Activated naive CD8-positive, alpha-beta T cell treated with anti-CD3 and anti-CD28 coated beads, Interleukin-2, amount 50 U/mL, for 24 hours (primary cell): ENCODE results near the gene CXCR5.
A peak's percentile ranks its signal among the peaks of the same experiment; 100 is the strongest.

Source experiments
- ATAC-seq: fragments of 150-1000 bp; cut with Tn5 transposase; one replicate; pipeline ENCODE4 v1.10.0; 2021
- DNase-seq: peaks from one replicate; pipeline ENCODE4 v3.0.0; 2021
- H3K27ac Mint-ChIP-seq: one replicate; pipeline ENCODE4 v1.8.0; 2021; ENCODE audit warnings: mild to moderate bottlenecking, mixed read lengths
- H3K27me3 Mint-ChIP-seq: one replicate; pipeline ENCODE4 v1.8.0; 2021; ENCODE audit warnings: mixed read lengths
- H3K36me3 Mint-ChIP-seq: one replicate; pipeline ENCODE4 v1.8.0; 2021; ENCODE audit warnings: low read depth, mixed read lengths
- H3K4me1 Mint-ChIP-seq: one replicate; pipeline ENCODE4 v1.8.0; 2021; ENCODE audit warnings: mixed read lengths
- H3K4me3 Mint-ChIP-seq: one replicate; pipeline ENCODE4 v1.8.0; 2021; ENCODE audit warnings: mild to moderate bottlenecking, moderate library complexity, mixed read lengths
- H3K9me3 Mint-ChIP-seq: one replicate; pipeline ENCODE4 v1.8.0; 2021; ENCODE audit warnings: mixed read lengths

Gene CXCR5

DNA sequence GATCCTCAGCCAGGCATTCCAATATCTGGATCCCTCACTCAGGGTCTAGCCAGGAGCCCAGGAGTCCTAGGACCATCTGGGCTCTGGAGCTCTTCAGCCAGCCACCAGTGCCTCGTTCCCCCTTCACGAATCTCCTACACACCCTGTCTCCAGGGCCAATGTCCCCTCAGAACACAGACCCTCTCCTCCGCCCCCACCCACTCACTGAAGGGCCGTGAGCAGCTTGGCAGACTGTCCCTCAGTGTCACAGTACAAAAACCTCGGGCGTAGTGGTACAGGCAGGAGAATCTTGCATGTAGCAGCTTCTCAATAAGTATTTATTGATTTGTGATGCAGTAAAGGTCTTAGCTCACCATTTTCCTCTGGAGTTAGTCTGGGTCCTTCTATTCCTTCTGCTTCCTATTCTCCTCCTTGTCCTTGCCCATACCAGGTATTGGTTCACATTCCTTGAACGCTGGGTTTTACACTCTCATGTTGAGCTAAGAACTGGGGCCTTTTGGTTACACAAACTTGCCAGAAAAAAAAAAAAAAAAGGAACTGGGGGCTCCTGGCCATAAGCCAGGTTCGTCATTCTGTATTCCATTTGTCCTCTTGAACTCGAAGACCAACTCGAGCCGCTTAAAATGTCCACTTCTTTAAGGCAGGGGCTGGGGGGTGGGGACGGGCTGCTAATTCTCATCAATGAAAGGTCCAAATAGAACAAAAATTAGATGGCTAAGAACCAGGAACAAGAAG, 2.3 kb downstream of the CXCR5 start:
- H3K36me3 Mint-ChIP-seq, result peaks cover 4% of the 10 kb centered on the region
- H3K4me1 Mint-ChIP-seq, result peaks cover 69% of the 10 kb centered on the region
- peak overlapping the region; percentile 59 for H3K4me3 Mint-ChIP-seq

DNA sequence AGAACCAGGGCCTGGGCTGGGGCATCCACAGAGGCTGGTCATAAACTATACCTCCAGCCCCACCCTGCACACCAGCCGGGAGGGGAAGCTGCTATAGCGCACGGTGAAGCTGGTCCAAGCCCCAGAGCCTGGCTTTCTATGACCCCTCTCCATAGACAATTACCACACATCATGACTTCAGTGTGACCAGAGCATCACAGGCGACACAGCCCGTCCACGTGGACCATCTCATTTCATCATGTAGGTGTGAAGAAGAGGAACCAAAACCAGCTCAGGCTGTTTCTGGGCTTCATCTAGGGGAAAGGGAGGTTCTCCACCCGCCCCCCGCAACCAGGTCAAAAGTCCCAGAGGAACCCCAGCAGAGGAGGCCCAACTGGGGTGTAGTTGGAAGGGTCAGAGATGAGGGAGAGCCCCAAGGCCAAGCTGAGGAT, 3.0 kb downstream of the CXCR5 start:
- Mint-ChIP-seq H3K36me3 (peaks cover 4% of the 10 kb centered on the region), H3K27ac (peak overlapping the region; percentile 82), H3K4me1 (peaks cover 68% of the 10 kb centered on the region), H3K9me3 (no peaks in the 10 kb centered on the region), H3K4me3 (peak overlapping the region; percentile 51), H3K27me3 (no peaks in the 10 kb centered on the region)
- DNase-seq (no peak), ATAC-seq (no peak)

More for the DNA sequence above, 2.3 kb downstream of the CXCR5 start:
- Mint-ChIP-seq H3K27me3 (no peaks in the 10 kb centered on the region), H3K27ac (peak overlapping the region; percentile 69), H3K9me3 (no peaks in the 10 kb centered on the region)
- DNase-seq (no peak), ATAC-seq (no peak)

DNA sequence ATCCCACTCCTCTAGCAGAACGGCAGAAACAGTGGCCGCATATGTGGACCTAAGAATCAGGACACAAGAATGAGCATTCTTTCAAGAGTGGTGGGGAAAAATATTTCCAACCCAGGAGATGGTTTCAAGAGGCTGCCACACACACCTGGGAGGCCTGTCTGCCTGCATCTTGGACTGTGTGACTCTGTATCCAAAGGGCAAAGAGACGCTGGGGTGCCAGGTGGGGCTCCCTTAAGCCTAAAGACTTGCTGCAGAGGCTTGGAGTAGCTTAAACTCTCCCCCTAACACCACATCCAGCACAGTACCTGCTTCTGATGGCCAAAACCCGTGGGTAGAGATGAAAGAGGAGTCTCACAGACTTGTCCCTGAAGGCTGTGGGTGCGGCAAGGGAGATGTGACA, 3.5 kb downstream of the CXCR5 start:
- ATAC-seq (no peak), DNase-seq (no peak)
- no peak overlapping the region for H3K4me3 Mint-ChIP-seq
- H3K4me1 Mint-ChIP-seq, result peaks cover 69% of the 10 kb centered on the region
- H3K9me3 Mint-ChIP-seq, result no peaks in the 10 kb centered on the region
- peaks cover 4% of the 10 kb centered on the region for H3K36me3 Mint-ChIP-seq
- no peaks in the 10 kb centered on the region for H3K27me3 Mint-ChIP-seq
- H3K27ac Mint-ChIP-seq, result no peak overlapping the region

DNA sequence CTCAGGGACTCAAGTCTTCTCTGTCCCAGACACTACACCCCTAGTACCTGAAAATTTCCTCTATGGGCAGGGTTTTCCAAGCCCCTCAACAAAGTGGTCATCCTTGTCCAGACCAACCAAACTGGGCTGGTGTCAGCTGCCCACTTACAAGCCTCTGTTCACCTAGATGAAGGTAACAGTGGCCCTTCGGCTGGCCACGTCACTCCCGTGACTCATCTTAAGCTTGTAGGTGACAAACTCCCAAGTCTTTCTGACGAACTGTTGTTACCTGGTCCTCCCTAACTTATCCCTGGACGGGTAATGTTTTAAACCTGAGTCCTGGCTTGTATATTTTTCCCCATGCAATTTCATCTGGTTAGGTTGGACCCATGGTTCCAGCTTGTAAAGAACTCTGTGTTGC, 4.7 kb downstream of the CXCR5 start:
- Mint-ChIP-seq H3K4me3 (no peak overlapping the region), H3K27ac (peak overlapping the region; percentile 10)

DNA sequence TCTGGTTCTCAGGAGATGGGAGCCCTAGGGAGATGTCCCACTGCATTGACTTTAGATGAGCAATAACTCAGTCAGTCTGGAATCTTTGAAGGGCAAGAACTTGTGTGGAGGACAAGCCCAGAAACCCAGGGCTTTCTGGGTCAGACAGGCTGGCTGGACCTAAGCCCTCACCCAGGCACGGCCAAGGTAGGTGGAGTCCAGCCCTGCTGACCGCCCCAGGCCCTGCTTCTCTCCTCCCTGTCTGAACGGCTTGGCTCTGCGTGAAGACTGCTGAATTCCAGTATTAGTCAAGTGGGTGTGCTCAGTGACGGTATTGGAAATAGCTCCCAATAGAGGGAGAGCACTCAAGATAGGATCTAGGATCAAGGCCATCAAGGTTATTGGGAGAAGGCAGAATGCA, 6.1 kb downstream of the CXCR5 start:
- Mint-ChIP-seq H3K27ac (no peak overlapping the region), H3K36me3 (peaks cover 10% of the 10 kb centered on the region), H3K9me3 (no peaks in the 10 kb centered on the region), H3K4me1 (peaks cover 71% of the 10 kb centered on the region), H3K4me3 (no peak overlapping the region), H3K27me3 (no peaks in the 10 kb centered on the region)
- ATAC-seq (no peak), DNase-seq (no peak)

More for the DNA sequence above, 4.7 kb downstream of the CXCR5 start:
- no peaks in the 10 kb centered on the region for H3K27me3 Mint-ChIP-seq
- peaks cover 4% of the 10 kb centered on the region for H3K36me3 Mint-ChIP-seq
- H3K9me3 Mint-ChIP-seq, result no peaks in the 10 kb centered on the region
- ATAC-seq, result no peak
- H3K4me1 Mint-ChIP-seq, result peaks cover 69% of the 10 kb centered on the region
- DNase-seq, result no peak

DNA sequence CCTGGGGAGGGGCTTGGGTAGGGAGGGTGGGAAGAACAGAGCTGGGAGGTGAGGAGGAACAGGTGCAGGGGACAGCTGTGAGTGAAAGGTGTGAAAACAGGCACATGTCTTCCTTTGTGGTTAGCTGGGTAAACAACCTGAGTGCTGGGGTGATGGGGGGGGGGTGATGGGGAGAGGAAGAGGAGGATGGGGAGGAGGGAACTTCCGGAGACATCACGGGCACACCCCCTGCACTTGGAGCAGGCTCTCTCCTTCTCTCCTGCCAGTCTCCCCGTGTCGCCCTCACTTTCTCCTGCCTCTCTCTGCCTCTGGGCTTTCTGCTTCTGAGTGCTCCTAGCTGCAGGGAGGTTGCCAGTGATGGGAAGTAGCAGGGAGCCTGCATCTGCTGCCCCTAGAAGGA, 8.8 kb downstream of the CXCR5 start:
- ATAC-seq (peak; percentile 6), DNase-seq (no peak)
- H3K36me3 Mint-ChIP-seq, result peaks cover 9% of the 10 kb centered on the region
- H3K27me3 Mint-ChIP-seq, result no peaks in the 10 kb centered on the region
- no peaks in the 10 kb centered on the region for H3K9me3 Mint-ChIP-seq
- H3K27ac Mint-ChIP-seq, result peak overlapping the region; percentile 59
- H3K4me1 Mint-ChIP-seq, result peaks cover 88% of the 10 kb centered on the region
- H3K4me3 Mint-ChIP-seq, result peak overlapping the region; percentile 32

DNA sequence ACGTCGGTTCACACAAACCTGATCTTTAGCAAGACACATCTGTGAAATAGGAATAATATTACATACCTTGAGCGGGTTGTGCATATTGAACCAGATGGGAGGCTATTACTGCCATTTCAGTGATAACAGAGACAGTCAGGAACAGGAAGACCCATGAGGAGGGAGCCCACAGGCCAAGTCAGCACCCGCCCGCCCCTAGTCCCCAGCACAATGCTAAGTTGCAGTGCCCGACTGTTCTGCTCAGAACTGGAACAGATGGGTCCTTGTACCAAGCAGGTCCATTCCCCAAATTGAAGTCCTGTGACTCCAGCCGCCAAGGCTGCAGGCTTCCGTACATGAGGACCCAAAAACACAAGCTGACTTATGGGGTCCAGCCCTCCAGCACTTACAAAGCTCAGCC, 9.3 kb downstream of the CXCR5 start:
- H3K27me3 Mint-ChIP-seq, result no peaks in the 10 kb centered on the region
- peaks cover 88% of the 10 kb centered on the region for H3K4me1 Mint-ChIP-seq
- H3K27ac Mint-ChIP-seq, result peak overlapping the region; percentile 59
- no peaks in the 10 kb centered on the region for H3K9me3 Mint-ChIP-seq
- peaks cover 12% of the 10 kb centered on the region for H3K36me3 Mint-ChIP-seq
- no peak for ATAC-seq
- no peak for DNase-seq
- peak overlapping the region; percentile 32 for H3K4me3 Mint-ChIP-seq

DNA sequence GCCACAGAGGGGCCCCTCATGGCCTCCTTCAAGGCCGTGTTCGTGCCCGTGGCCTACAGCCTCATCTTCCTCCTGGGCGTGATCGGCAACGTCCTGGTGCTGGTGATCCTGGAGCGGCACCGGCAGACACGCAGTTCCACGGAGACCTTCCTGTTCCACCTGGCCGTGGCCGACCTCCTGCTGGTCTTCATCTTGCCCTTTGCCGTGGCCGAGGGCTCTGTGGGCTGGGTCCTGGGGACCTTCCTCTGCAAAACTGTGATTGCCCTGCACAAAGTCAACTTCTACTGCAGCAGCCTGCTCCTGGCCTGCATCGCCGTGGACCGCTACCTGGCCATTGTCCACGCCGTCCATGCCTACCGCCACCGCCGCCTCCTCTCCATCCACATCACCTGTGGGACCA, 10.0 kb downstream of the CXCR5 start:
- no peak for ATAC-seq
- Mint-ChIP-seq H3K9me3 (no peaks in the 10 kb centered on the region), H3K27me3 (no peaks in the 10 kb centered on the region), H3K4me1 (peaks cover 85% of the 10 kb centered on the region), H3K4me3 (no peak overlapping the region), H3K36me3 (peaks cover 12% of the 10 kb centered on the region), H3K27ac (peak overlapping the region; percentile 49)
- no peak for DNase-seq

DNA sequence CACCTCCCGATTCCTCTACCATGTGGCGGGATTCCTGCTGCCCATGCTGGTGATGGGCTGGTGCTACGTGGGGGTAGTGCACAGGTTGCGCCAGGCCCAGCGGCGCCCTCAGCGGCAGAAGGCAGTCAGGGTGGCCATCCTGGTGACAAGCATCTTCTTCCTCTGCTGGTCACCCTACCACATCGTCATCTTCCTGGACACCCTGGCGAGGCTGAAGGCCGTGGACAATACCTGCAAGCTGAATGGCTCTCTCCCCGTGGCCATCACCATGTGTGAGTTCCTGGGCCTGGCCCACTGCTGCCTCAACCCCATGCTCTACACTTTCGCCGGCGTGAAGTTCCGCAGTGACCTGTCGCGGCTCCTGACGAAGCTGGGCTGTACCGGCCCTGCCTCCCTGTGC, 10.5 kb downstream of the CXCR5 start:
- H3K27ac Mint-ChIP-seq, result peak overlapping the region; percentile 49
- H3K36me3 Mint-ChIP-seq, result peaks cover 12% of the 10 kb centered on the region
- H3K4me3 Mint-ChIP-seq, result no peak overlapping the region
- ATAC-seq, result no peak
- H3K9me3 Mint-ChIP-seq, result no peaks in the 10 kb centered on the region
- DNase-seq, result no peak
- H3K4me1 Mint-ChIP-seq, result peaks cover 83% of the 10 kb centered on the region
- no peaks in the 10 kb centered on the region for H3K27me3 Mint-ChIP-seq

DNA sequence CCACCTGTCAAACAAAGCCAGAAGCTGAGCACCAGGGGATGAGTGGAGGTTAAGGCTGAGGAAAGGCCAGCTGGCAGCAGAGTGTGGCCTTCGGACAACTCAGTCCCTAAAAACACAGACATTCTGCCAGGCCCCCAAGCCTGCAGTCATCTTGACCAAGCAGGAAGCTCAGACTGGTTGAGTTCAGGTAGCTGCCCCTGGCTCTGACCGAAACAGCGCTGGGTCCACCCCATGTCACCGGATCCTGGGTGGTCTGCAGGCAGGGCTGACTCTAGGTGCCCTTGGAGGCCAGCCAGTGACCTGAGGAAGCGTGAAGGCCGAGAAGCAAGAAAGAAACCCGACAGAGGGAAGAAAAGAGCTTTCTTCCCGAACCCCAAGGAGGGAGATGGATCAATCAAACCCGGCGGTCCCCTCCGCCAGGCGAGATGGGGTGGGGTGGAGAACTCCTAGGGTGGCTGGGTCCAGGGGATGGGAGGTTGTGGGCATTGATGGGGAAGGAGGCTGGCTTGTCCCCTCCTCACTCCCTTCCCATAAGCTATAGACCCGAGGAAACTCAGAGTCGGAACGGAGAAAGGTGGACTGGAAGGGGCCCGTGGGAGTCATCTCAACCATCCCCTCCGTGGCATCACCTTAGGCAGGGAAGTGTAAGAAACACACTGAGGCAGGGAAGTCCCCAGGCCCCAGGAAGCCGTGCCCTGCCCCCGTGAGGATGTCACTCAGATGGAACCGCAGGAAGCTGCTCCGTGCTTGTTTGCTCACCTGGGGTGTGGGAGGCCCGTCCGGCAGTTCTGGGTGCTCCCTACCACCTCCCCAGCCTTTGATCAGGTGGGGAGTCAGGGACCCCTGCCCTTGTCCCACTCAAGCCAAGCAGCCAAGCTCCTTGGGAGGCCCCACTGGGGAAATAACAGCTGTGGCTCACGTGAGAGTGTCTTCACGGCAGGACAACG, 11.7 kb downstream of the CXCR5 start:
- Mint-ChIP-seq H3K4me3 (peak overlapping the region; percentile 69), H3K4me1 (peaks cover 72% of the 10 kb centered on the region), H3K27ac (peak overlapping the region; percentile 90), H3K27me3 (no peaks in the 10 kb centered on the region), H3K9me3 (no peaks in the 10 kb centered on the region), H3K36me3 (peaks cover 12% of the 10 kb centered on the region)
- ATAC-seq, result peak; percentile 82
- DNase-seq, result peak; percentile 75

DNA sequence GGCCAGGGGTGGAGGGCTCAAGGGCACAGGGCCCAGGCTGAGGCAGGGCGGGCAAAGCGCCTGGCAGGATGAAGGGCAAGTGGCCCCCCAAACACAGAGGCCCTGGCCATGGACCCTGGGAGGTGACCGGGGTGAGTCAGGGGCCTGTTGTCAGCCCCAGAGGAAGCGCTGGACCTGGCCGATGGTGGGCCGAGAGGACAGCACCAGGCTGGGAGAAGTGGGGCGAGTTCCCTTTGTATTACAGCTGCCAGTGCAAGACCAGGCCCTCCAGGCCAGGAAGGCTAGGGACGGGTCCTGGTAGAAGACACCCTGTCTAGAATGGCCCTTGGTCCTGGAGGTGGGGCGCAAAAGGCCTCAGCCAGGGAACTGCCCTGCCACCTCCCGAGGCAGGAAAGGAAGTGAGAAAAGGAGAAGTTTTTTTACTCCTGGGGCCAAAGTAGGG, 12.8 kb downstream of the CXCR5 start:
- Mint-ChIP-seq H3K9me3 (no peaks in the 10 kb centered on the region), H3K4me1 (peaks cover 62% of the 10 kb centered on the region), H3K36me3 (peaks cover 19% of the 10 kb centered on the region), H3K4me3 (no peak overlapping the region), H3K27ac (peak overlapping the region; percentile 90), H3K27me3 (no peaks in the 10 kb centered on the region)
- no peak for ATAC-seq
- DNase-seq, result no peak

DNA sequence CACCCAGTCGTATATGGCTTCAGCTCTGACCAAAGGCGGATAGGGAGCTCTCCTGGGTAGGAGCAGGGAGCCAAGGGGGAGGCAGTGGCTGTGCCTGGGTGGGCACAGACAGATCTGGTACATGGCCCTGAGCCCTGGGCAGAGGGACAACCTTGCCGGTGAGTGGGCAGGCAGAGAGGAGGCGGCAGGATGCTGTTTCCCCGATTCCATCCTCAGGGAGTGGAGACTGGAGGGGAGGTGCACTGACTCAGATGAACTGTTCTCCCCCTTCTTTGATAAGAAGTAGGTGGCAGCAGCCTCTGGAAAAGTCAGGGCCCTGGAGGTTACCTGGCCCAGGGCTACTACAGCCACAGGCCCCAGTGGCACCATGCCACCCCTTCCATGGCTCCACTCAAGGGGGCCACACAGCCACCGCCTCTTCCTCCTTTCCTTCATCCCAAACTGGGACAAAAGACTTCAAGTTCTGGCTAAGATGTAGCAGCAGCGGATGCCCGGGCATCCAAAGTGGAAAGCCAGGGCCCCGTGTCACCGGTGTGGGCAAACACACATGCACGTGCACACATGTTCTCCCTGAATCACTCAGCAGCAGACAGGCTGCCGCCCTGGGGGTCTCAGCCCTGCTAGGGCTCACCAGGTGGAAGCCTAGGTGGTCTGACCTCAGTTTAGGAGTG, 13.4 kb downstream of the CXCR5 start:
- Mint-ChIP-seq H3K27me3 (no peaks in the 10 kb centered on the region), H3K27ac (peak overlapping the region; percentile 71), H3K36me3 (peaks cover 20% of the 10 kb centered on the region), H3K9me3 (no peaks in the 10 kb centered on the region), H3K4me3 (no peak overlapping the region), H3K4me1 (peaks cover 58% of the 10 kb centered on the region)
- ATAC-seq (no peak), DNase-seq (no peak)

DNA sequence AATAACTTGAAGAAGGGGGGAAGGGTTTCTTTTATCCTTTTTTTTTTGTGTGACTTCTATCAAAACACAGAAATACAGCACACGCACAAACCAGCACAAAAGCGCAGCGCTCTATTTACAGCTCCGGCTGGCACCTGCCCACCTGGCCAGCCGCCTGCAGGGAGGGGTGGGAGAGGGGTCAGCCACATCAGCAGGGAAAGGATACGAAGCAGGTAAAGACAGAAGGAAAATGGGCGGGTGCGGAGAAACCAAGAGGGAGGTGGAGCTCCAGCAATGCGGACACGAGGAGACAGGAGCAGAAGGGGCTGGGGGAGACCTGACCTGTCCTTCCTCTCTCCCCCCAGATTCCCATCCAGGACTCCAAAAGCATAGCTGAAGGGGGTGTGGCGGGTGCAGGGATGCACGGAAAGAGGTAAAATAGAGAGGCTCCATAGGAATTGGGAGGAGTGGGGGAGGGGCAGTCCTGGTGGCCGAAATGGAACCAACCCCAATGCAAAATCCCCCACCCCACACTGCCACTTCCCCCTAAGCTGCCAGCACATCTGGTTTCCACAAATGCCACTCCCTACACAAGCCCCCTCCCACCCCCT, 14.1 kb downstream of the CXCR5 start:
- H3K9me3 Mint-ChIP-seq, result no peaks in the 10 kb centered on the region
- ATAC-seq, result no peak
- H3K27me3 Mint-ChIP-seq, result no peaks in the 10 kb centered on the region
- H3K4me1 Mint-ChIP-seq, result peaks cover 51% of the 10 kb centered on the region
- peak overlapping the region; percentile 71 for H3K27ac Mint-ChIP-seq
- no peak overlapping the region for H3K4me3 Mint-ChIP-seq
- no peak for DNase-seq
- H3K36me3 Mint-ChIP-seq, result peaks cover 20% of the 10 kb centered on the region
